Sigmoid colon (tissue), 4 donors: ENCODE data around the gene TARP.

Experiments used
- CTCF ChIP-seq, 4 experiments: fragments of 450-650 bp in 3 of 4; fragments of 200-600 bp in 1 of 4; IDR thresholded peaks; one replicate each; pipeline ENCODE4 v1.5.1; 2016 to 2019; ENCODE audit warnings: antibody characterized with exemption in 4 of 4, mild to moderate bottlenecking in 3 of 4, moderate library complexity in 2 of 4
- EP300 ChIP-seq, 4 donors: sonication (generic); formaldehyde crosslinking; IDR thresholded peaks; one replicate each; pipeline ENCODE4 v1.6.1; 2017; ENCODE audit warnings: antibody characterized with exemption in 4 of 4
- POLR2A ChIP-seq, 2 donors: fragments of 450-650 bp; IDR thresholded peaks; one replicate each; pipeline ENCODE4 v1.6.1; 2016; ENCODE audit warnings: antibody characterized with exemption in 2 of 2, mild to moderate bottlenecking in 2 of 2, moderate library complexity in 2 of 2
- POLR2AphosphoS5 ChIP-seq, 4 donors: sonication (generic); formaldehyde crosslinking; IDR thresholded peaks; one replicate each; pipeline ENCODE4 v1.6.1; 2017; ENCODE audit warnings: antibody characterized with exemption in 4 of 4

- TF ChIP-seq CTCF (IDR thresholded peaks at IDR 0.05) (no peak), POLR2A (IDR thresholded peaks at IDR 0.05) (no peak), EP300 (IDR thresholded peaks at IDR 0.05) (no peak), POLR2AphosphoS5 (IDR thresholded peaks at IDR 0.05) (no peak)
These were observed 34.2 kb upstream of the TARP start for GRCh38 chr7:38307640-38308039.
